Epithelial cell of esophagus (primary cell): ENCODE data around the gene PCDHA7.
A peak's percentile ranks its signal among the peaks of the same experiment; 100 is the strongest.
"Not testable (repeated sequence)": the region's sequence is repeated elsewhere in the genome, so short reads cannot be mapped to it uniquely, and the experiment has no call there.

Source experiments
- DNase-seq: peaks from one replicate; pipeline ENCODE4 v3.0.0; 2010; ENCODE audit warnings: low read depth
- H3K4me3 ChIP-seq: 2 replicates; pipeline ENCODE4 v1.5.1; 2011; ENCODE audit warnings: mild to moderate bottlenecking, low read length, control low read depth
- CTCF ChIP-seq: IDR thresholded peaks from 2 replicates; pipeline ENCODE4 v1.5.1; 2011; ENCODE audit warnings: low read depth, mild to moderate bottlenecking, low read length, control low read depth, inconsistent platforms; ENCODE audit not compliant: insufficient read depth; ENCODE audit errors: missing control alignments

The PCDHA7 gene

GRCh38 chr5:140833993-140834392, at the start of gene PCDHA7:
PCDHA7 (plus strand) TSS chr5:140834269; CDS start chr5:140834384, 115 bp downstream.
- TF ChIP-seq CTCF: no peak
- peak; percentile 13 for DNase-seq
- no peak within 1 kb of the TSS for H3K4me3 ChIP-seq

- TF ChIP-seq CTCF: no peak
- DNase-seq: no peak
- no peak within 1 kb of the TSS for H3K4me3 ChIP-seq
Observed at GRCh38 chr5:140785905-140786686, 48.0 kb upstream of the PCDHA7 start, which contains the start of gene PCDHA1. PCDHA1 (plus strand) TSS chr5:140786140.

GRCh38 chr5:140787422-140787821, 46.6 kb upstream of the PCDHA7 start:
- DNase-seq, H3K4me3 ChIP-seq: not testable (repeated sequence)

- H3K4me3 ChIP-seq, DNase-seq: not testable (repeated sequence)
Observed at GRCh38 chr5:140787849-140788504, 46.1 kb upstream of the PCDHA7 start.

- TF ChIP-seq CTCF: no peak
- DNase-seq: no peak
- H3K4me3 ChIP-seq: no peak overlapping the region
Observed at GRCh38 chr5:140791089-140791488, 43.0 kb upstream of the PCDHA7 start.

- no peak for DNase-seq
- TF ChIP-seq CTCF: no peak
- H3K4me3 ChIP-seq: no peak within 1 kb of the TSS
Observed at GRCh38 chr5:140794595-140795258, 39.3 kb upstream of the PCDHA7 start, which contains the start of gene PCDHA2. PCDHA2 (plus strand) TSS chr5:140794852.

GRCh38 chr5:140795259-140795641, 38.8 kb upstream of the PCDHA7 start:
- peak; percentile 20 for TF ChIP-seq CTCF
- no peak for DNase-seq
- no peak overlapping the region for H3K4me3 ChIP-seq

- not testable (repeated sequence) for DNase-seq, H3K4me3 ChIP-seq
Observed at GRCh38 chr5:140796072-140796717, 37.9 kb upstream of the PCDHA7 start.
